Measurements from ENCODE around the gene NMU. TPM values are rescaled to one million over a fixed set of nuclear protein-coding genes. Genes with fewer than 3 reads are reported as not detected.

Gene NMU
- polyA plus RNA-seq, 1 donor (not counting 4 experiments of a cell fraction or from before 2014, with no cell fraction given) = 12.0 TPM

- H2AFZ ChIP-seq (ENCODE audit: control insufficient read depth, low read length) = no peak overlapping the region
- no peaks in the 10 kb centered on the region for H3K9me1 ChIP-seq (ENCODE audit: control insufficient read depth, extremely low read depth, insufficient read depth, low read length)
- no peak overlapping the region for H3K9ac ChIP-seq (ENCODE audit: control insufficient read depth, extremely low read depth, insufficient read depth, low read length)
- no peaks in the 10 kb centered on the region for H3K36me3 ChIP-seq (ENCODE audit: control insufficient read depth in 2 of 2, extremely low read depth in 1 of 2, insufficient read depth in 2 of 2, low read length in 2 of 2)
- no peaks in the 10 kb centered on the region for H3K27me3 ChIP-seq (ENCODE audit: control insufficient read depth, extremely low read depth, insufficient read depth, low read length)
- H3K4me3 ChIP-seq (ENCODE audit: control insufficient read depth in 2 of 3, extremely low read depth in 1 of 3, insufficient read depth in 2 of 3, low read depth in 1 of 3, low read length in 3 of 3) = no peak overlapping the region
- TF ChIP-seq CTCF (optimal IDR thresholded peaks at IDR 0.05 in 1 of 3, IDR thresholded peaks at IDR 0.05 in 1 of 3, conservative IDR thresholded peaks at IDR 0.05 in 1 of 3; ENCODE audit: extremely low read depth in 1 of 3, insufficient read depth in 2 of 3, low read length in 3 of 3) (no peak), EZH2 (IDR thresholded peaks at IDR 0.05; ENCODE audit: low read length) (no peak)
- H4K20me1 ChIP-seq (ENCODE audit: control insufficient read depth, extremely low read depth, insufficient read depth, low read length) = no peaks in the 10 kb centered on the region
- H3K9me3 ChIP-seq (ENCODE audit: control insufficient read depth, low read depth, low read length) = no peaks in the 10 kb centered on the region
- dilution Hi-C loops (cut with MboI; ENCODE audit: extremely low pct_ligation_motif_present, low sequenced_read_pairs) = no loop called here
- DNase-seq (ENCODE audit: low read depth, low spot score) (no peak), FAIRE-seq (no peak)
- H3K79me2 ChIP-seq (ENCODE audit: control insufficient read depth, insufficient read depth, low read length) = no peaks in the 10 kb centered on the region
- H3K27ac ChIP-seq (ENCODE audit: control insufficient read depth, insufficient read depth, low read length) = no peak overlapping the region
- H3K4me1 ChIP-seq (ENCODE audit: control insufficient read depth, extremely low read depth, insufficient read depth, low read length) = no peaks in the 10 kb centered on the region
- no peak overlapping the region for H3K4me2 ChIP-seq (ENCODE audit: control insufficient read depth, extremely low read depth, insufficient read depth, low read depth, low read length)
Observed at GRCh38 chr4:55658657-55659056, 22.6 kb upstream of the NMU start.

GRCh38 chr4:55654131-55654530 lies 18.0 kb upstream of the NMU start:
- Histone ChIP-seq H3K9ac (ENCODE audit: control insufficient read depth, extremely low read depth, insufficient read depth, low read length) (no peak overlapping the region), H4K20me1 (ENCODE audit: control insufficient read depth, extremely low read depth, insufficient read depth, low read length) (no peaks in the 10 kb centered on the region), H3K27ac (ENCODE audit: control insufficient read depth, insufficient read depth, low read length) (no peak overlapping the region), H3K9me3 (ENCODE audit: control insufficient read depth, low read depth, low read length) (no peaks in the 10 kb centered on the region), H3K79me2 (ENCODE audit: control insufficient read depth, insufficient read depth, low read length) (no peaks in the 10 kb centered on the region), H3K4me2 (ENCODE audit: control insufficient read depth, extremely low read depth, insufficient read depth, low read depth, low read length) (no peak overlapping the region), H3K9me1 (ENCODE audit: control insufficient read depth, extremely low read depth, insufficient read depth, low read length) (no peaks in the 10 kb centered on the region), H3K4me1 (ENCODE audit: control insufficient read depth, extremely low read depth, insufficient read depth, low read length) (no peaks in the 10 kb centered on the region), H3K4me3 (ENCODE audit: control insufficient read depth in 2 of 3, extremely low read depth in 1 of 3, insufficient read depth in 2 of 3, low read depth in 1 of 3, low read length in 3 of 3) (no peak overlapping the region), H3K27me3 (ENCODE audit: control insufficient read depth, extremely low read depth, insufficient read depth, low read length) (no peaks in the 10 kb centered on the region), H3K36me3 (ENCODE audit: control insufficient read depth in 2 of 2, extremely low read depth in 1 of 2, insufficient read depth in 2 of 2, low read length in 2 of 2) (no peaks in the 10 kb centered on the region), H2AFZ (ENCODE audit: control insufficient read depth, low read length) (no peak overlapping the region)
- dilution Hi-C loops (cut with MboI; ENCODE audit: extremely low pct_ligation_motif_present, low sequenced_read_pairs) = no loop called here
- TF ChIP-seq EZH2 (IDR thresholded peaks at IDR 0.05; ENCODE audit: low read length) (no peak), CTCF (optimal IDR thresholded peaks at IDR 0.05 in 1 of 3, IDR thresholded peaks at IDR 0.05 in 1 of 3, conservative IDR thresholded peaks at IDR 0.05 in 1 of 3; ENCODE audit: extremely low read depth in 1 of 3, insufficient read depth in 2 of 3, low read length in 3 of 3) (no peak)
- no peak for DNase-seq (ENCODE audit: low read depth, low spot score)
- no peak for FAIRE-seq
